Keratinocyte (primary cell): ENCODE measurements around the gene FBXL17. TPM values are rescaled to one million over a fixed set of nuclear protein-coding genes. Genes with fewer than 3 reads are reported as not detected.

Source experiments
- DNase-seq: peaks from one replicate; pipeline ENCODE4 v3.0.0-alpha.2; 2011; ENCODE audit warnings: low read depth, missing footprints, low spot score
- FAIRE-seq: peaks from 2 replicates; lab custom pipeline; 2011; peaks lifted over from hg19 to GRCh38; lab: Jason Lieb, UNC
- H2AFZ ChIP-seq: 2 replicates; pipeline ENCODE4 v1.6.0; 2012; ENCODE audit warnings: low read length, control low read depth, inconsistent platforms; ENCODE audit not compliant: control insufficient read depth
- H3K27ac ChIP-seq: 2 replicates; pipeline ENCODE4 v1.5.1; 2011; ENCODE audit warnings: low read length; ENCODE audit not compliant: control insufficient read depth, insufficient read depth
- H3K27me3 ChIP-seq: 3 replicates; pipeline ENCODE4 v1.6.0; 2011; ENCODE audit warnings: low read length; ENCODE audit not compliant: control insufficient read depth, insufficient read depth; ENCODE audit errors: extremely low read depth
- H3K36me3 ChIP-seq, 2 experiments: 2 replicates in 1 of 2; 3 replicates in 1 of 2; pipeline ENCODE4 v1.5.1; 2011; ENCODE audit warnings: low read length in 2 of 2, mild to moderate bottlenecking in 1 of 2; ENCODE audit not compliant: control insufficient read depth in 2 of 2, insufficient read depth in 2 of 2; ENCODE audit errors: extremely low read depth in 1 of 2
- H3K4me1 ChIP-seq: 3 replicates; pipeline ENCODE4 v1.5.1; 2011; ENCODE audit warnings: low read length; ENCODE audit not compliant: control insufficient read depth, insufficient read depth; ENCODE audit errors: extremely low read depth
- H3K4me2 ChIP-seq: 3 replicates; pipeline ENCODE4 v1.6.0; 2011; ENCODE audit warnings: low read depth, low read length; ENCODE audit not compliant: control insufficient read depth, insufficient read depth; ENCODE audit errors: extremely low read depth
- H3K4me3 ChIP-seq, 3 experiments: fragments of 200-600 bp in 1 of 3; sonication (generic) in 1 of 3; 2 replicates in 2 of 3; 3 replicates in 1 of 3; pipeline ENCODE4 v1.5.1; 2011 to 2016; ENCODE audit warnings: low read length in 3 of 3, mild to moderate bottlenecking in 3 of 3, control low read depth in 2 of 3, inconsistent platforms in 1 of 3, low read depth in 1 of 3, mixed read lengths in 1 of 3, mixed run types in 1 of 3, moderate library complexity in 1 of 3; ENCODE audit not compliant: control insufficient read depth in 2 of 3, insufficient read depth in 2 of 3; ENCODE audit errors: extremely low read depth in 1 of 3
- H3K79me2 ChIP-seq: 2 replicates; pipeline ENCODE4 v1.6.0; 2012; ENCODE audit warnings: low read length; ENCODE audit not compliant: control insufficient read depth, insufficient read depth
- H3K9ac ChIP-seq: 3 replicates; pipeline ENCODE4 v1.6.0; 2011; ENCODE audit warnings: low read length; ENCODE audit not compliant: control insufficient read depth, insufficient read depth; ENCODE audit errors: extremely low read depth
- H3K9me1 ChIP-seq: 3 replicates; pipeline ENCODE4 v1.6.0; 2011; ENCODE audit warnings: low read length; ENCODE audit not compliant: control insufficient read depth, insufficient read depth; ENCODE audit errors: extremely low read depth
- H3K9me3 ChIP-seq: 2 replicates; pipeline ENCODE4 v1.5.1; 2012; ENCODE audit warnings: low read depth, low read length; ENCODE audit not compliant: control insufficient read depth
- H4K20me1 ChIP-seq: 3 replicates; pipeline ENCODE4 v1.6.0; 2011; ENCODE audit warnings: low read length; ENCODE audit not compliant: control insufficient read depth, insufficient read depth; ENCODE audit errors: extremely low read depth
- EZH2 ChIP-seq: IDR thresholded peaks from one replicate; pipeline ENCODE4 v1.6.1; 2012; ENCODE audit warnings: inconsistent platforms, mild to moderate bottlenecking, low read length, moderate library complexity
- dilution Hi-C: fragments of 300-500 bp; cut with MboI; formaldehyde crosslinking; loops from one replicate; pipeline ENCODE4 v1.7.0; 2020; ENCODE audit warnings: low sequenced_read_pairs; ENCODE audit not compliant: extremely low pct_ligation_motif_present
- polyA plus RNA-seq, 5 experiments: library from polyadenylated mRNA; depleted of rRNA in 3 of 5; stranded (reverse) in 3 of 5; stranded (forward) in 1 of 5; unstranded in 1 of 5; fragments of >200 nt; gene quantifications; 1 replicate in 1 of 5; 2 replicates in 3 of 5; 3 replicates in 1 of 5; pipeline versions ENCODE4 v1.2.1 to v1.2.3, GENCODE V29; 2011 to 2012; ENCODE audit warnings: missing spikeins in 2 of 5, low read depth in 1 of 5, low replicate concordance in 1 of 5
- TF ChIP-seq, protein P1 (sequence below), 3 experiments: IDR thresholded peaks in 1 of 3; conservative IDR thresholded peaks in 1 of 3; optimal IDR thresholded peaks in 1 of 3; 2 replicates in 2 of 3; 3 replicates in 1 of 3; pipeline versions ENCODE3 to v1.5.1; 2011; ENCODE audit warnings: low read length in 3 of 3, mild to moderate bottlenecking in 3 of 3, moderate library complexity in 2 of 3, control low read depth in 1 of 3, inconsistent platforms in 1 of 3; ENCODE audit not compliant: insufficient read depth in 2 of 3; ENCODE audit errors: extremely low read depth in 1 of 3

The FBXL17 gene
- polyA plus RNA-seq, 1 donor (not counting 4 experiments of a cell fraction or from before 2014, with no cell fraction given): 5.7 TPM

DNA sequence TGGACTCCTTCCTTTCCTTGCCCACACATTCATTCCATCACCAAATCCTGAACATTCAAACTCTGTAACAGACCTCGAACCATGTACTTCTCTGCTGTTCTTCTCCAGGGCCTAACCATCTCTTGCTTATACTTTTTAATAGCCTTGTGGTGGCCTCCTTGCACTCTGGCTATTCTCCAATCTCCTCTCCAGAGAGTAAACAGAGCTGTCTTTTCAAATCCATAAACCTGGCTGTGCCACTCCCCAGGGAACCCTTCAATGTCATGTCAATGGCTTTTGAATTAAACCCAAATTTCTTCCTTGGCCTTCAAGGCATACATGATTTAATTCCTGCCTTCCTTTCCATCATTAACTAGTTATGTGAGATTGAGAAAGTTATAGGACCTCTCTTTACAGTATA lies 433.5 kb downstream of the FBXL17 start:
- FAIRE-seq: no peak
- TF ChIP-seq, protein P1, sequence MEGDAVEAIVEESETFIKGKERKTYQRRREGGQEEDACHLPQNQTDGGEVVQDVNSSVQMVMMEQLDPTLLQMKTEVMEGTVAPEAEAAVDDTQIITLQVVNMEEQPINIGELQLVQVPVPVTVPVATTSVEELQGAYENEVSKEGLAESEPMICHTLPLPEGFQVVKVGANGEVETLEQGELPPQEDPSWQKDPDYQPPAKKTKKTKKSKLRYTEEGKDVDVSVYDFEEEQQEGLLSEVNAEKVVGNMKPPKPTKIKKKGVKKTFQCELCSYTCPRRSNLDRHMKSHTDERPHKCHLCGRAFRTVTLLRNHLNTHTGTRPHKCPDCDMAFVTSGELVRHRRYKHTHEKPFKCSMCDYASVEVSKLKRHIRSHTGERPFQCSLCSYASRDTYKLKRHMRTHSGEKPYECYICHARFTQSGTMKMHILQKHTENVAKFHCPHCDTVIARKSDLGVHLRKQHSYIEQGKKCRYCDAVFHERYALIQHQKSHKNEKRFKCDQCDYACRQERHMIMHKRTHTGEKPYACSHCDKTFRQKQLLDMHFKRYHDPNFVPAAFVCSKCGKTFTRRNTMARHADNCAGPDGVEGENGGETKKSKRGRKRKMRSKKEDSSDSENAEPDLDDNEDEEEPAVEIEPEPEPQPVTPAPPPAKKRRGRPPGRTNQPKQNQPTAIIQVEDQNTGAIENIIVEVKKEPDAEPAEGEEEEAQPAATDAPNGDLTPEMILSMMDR (optimal IDR thresholded peaks at IDR 0.05 in 1 of 3, IDR thresholded peaks at IDR 0.05 in 1 of 3, conservative IDR thresholded peaks at IDR 0.05 in 1 of 3; ENCODE audit: extremely low read depth in 1 of 3, insufficient read depth in 2 of 3, low read length in 3 of 3): no peak
- TF ChIP-seq EZH2: no peak
- dilution Hi-C loops: no loop called here

DNA sequence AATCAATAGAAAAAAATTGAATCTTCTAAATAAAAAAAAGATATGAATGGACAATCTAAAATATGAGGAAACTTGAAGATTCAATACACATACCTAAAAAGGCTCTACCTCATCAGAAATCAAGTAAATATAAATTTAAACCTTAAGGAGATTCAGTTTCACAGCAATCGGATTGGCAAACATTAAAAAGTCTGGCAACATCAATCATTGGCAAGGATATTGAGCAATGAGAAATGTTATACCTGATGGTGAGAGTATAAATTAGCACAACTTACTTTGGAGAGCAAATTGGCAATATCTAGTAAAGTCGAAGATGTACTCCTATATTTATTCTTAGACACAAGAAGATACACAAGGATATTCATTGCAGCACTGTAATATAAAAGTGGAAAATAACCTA lies 436.8 kb downstream of the FBXL17 start:
- H3K4me2 ChIP-seq: no peak overlapping the region
- DNase-seq: no peak
- dilution Hi-C loops: no loop called here

More for the DNA sequence above, 433.5 kb downstream of the FBXL17 start:
- H3K79me2 ChIP-seq: no peaks in the 10 kb centered on the region
- DNase-seq: no peak
- no peaks in the 10 kb centered on the region for H4K20me1 ChIP-seq
- no peak overlapping the region for H3K27ac ChIP-seq
- H2AFZ ChIP-seq: no peak overlapping the region
- no peak overlapping the region for H3K4me3 ChIP-seq
- no peak overlapping the region for H3K4me2 ChIP-seq
- H3K9ac ChIP-seq: no peak overlapping the region
- no peaks in the 10 kb centered on the region for H3K9me3 ChIP-seq
- H3K36me3 ChIP-seq: no peaks in the 10 kb centered on the region
- no peaks in the 10 kb centered on the region for H3K9me1 ChIP-seq
- H3K4me1 ChIP-seq: no peaks in the 10 kb centered on the region
- no peaks in the 10 kb centered on the region for H3K27me3 ChIP-seq

More for the DNA sequence above, 436.8 kb downstream of the FBXL17 start:
- no peak overlapping the region for H2AFZ ChIP-seq
- TF ChIP-seq, protein P1 (optimal IDR thresholded peaks at IDR 0.05 in 1 of 3, IDR thresholded peaks at IDR 0.05 in 1 of 3, conservative IDR thresholded peaks at IDR 0.05 in 1 of 3; ENCODE audit: extremely low read depth in 1 of 3, insufficient read depth in 2 of 3, low read length in 3 of 3): no peak
- TF ChIP-seq EZH2: no peak
- no peak for FAIRE-seq
- no peaks in the 10 kb centered on the region for H3K36me3 ChIP-seq
- no peak overlapping the region for H3K9ac ChIP-seq
- no peaks in the 10 kb centered on the region for H3K27me3 ChIP-seq
- H3K79me2 ChIP-seq: no peaks in the 10 kb centered on the region
- H3K9me3 ChIP-seq: no peaks in the 10 kb centered on the region
- H3K27ac ChIP-seq: no peak overlapping the region
- no peak overlapping the region for H3K4me3 ChIP-seq
- H4K20me1 ChIP-seq: no peaks in the 10 kb centered on the region
- no peaks in the 10 kb centered on the region for H3K9me1 ChIP-seq
- H3K4me1 ChIP-seq: no peaks in the 10 kb centered on the region
